ENCODE measurements around the gene OCA2. TPM values are rescaled to one million over a fixed set of nuclear protein-coding genes. Genes with fewer than 3 reads are reported as not detected.

OCA2 gene
- total and polyA plus RNA-seq, 7 donors, result 0.36 to 0.41 TPM; not detected in 5

DNA sequence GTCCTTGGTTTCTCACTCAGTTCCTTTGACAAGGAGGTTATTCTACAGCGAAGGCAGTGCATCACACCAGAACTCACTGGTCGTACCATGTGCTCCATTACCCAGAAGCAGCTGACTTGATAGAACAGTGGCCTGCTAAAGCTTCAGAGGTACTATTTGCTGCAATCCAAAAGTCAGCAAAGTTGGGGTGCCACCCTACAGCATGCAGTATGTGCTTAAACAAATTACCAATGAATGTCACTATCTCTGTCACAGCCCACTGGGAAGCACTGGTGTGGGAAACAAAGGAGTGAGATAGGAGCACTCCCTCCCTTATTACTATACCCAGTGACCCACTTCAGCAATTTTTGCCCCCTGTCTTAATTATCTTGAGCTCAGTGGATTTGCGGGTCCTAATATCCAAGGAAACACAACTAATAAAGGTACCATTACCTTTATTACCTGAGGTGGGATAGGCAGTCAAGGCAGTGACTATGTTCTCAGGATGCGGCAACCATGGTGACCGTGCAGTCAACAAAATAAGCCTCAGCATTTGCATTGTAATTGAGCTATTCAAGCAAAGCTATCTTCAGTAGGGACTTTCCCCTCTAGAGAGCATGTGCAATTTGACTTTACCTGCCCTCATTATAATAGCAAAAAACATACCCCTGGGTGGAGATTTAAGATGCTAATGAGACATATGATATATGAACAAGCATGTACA, 199.4 kb downstream of the OCA2 start:
- H3K4me3 ChIP-seq, result no peak overlapping the region
- no peak overlapping the region for H3K27ac ChIP-seq
- intact Hi-C loops (cut with DNase I), result no loop called here
- H3K4me1 ChIP-seq, result no peaks in the 10 kb centered on the region
- WGBS, 2 donors, result 90 to 91% methylated on average over 5 of the region's 5 CpGs
- TF ChIP-seq, protein P1, sequence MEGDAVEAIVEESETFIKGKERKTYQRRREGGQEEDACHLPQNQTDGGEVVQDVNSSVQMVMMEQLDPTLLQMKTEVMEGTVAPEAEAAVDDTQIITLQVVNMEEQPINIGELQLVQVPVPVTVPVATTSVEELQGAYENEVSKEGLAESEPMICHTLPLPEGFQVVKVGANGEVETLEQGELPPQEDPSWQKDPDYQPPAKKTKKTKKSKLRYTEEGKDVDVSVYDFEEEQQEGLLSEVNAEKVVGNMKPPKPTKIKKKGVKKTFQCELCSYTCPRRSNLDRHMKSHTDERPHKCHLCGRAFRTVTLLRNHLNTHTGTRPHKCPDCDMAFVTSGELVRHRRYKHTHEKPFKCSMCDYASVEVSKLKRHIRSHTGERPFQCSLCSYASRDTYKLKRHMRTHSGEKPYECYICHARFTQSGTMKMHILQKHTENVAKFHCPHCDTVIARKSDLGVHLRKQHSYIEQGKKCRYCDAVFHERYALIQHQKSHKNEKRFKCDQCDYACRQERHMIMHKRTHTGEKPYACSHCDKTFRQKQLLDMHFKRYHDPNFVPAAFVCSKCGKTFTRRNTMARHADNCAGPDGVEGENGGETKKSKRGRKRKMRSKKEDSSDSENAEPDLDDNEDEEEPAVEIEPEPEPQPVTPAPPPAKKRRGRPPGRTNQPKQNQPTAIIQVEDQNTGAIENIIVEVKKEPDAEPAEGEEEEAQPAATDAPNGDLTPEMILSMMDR (IDR thresholded peaks at IDR 0.05), result no peak
- TF ChIP-seq POLR2AphosphoS5 (IDR thresholded peaks at IDR 0.05) (no peak), EP300 (IDR thresholded peaks at IDR 0.05) (no peak), POLR2A (IDR thresholded peaks at IDR 0.05) (no peak)
- DNase-seq, result no peak
- no peaks in the 10 kb centered on the region for H3K36me3 ChIP-seq
- peaks cover 0 to 4% (median 0%) of the 10 kb centered on the region in 4 donors for H3K9me3 ChIP-seq
- no peaks in the 10 kb centered on the region for H3K27me3 ChIP-seq

DNA sequence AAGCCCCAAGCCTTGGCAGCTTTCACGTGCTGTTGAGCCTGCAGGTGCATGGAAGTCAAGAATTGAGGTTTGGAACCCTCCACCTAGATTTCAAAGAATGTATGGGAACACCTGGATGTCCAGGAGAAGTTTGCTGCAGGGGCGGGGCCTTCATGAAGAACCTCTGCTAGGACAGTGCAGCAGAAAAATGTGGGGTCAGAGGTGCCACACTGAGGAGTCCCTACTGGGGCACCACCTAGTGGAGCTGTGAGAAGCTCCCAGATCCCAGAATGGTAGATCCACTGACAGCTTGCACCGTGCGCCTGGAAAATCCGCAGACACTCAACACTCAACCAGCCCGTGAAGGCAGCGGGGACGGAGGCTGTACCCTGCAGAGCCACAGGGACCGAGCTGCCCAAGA, 201.6 kb downstream of the OCA2 start:
- intact Hi-C loops (cut with DNase I), result no loop called here
- peaks cover 0 to 15% (median 1%) of the 10 kb centered on the region in 4 donors for H3K9me3 ChIP-seq

DNA sequence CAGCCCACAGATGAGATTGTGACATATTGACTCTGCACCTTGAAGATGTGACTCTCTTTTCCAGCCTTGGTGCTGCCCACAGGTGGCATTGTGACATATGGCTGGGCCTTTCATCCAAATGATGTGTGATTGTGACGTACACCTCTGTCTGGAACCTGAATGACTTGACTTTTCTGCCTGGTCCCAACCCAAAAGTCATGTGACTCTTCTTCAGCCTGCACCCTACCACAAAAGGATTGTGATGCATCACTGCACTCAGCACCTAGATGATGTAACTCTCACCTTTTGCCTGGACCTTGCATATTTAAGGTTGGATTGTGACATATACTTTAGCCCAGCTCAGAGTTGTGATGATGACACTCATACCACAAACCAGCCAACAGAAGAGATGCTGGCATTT, 204.5 kb downstream of the OCA2 start:
- H3K4me3 ChIP-seq, result no peak overlapping the region
- no peaks in the 10 kb centered on the region for H3K27me3 ChIP-seq
- no peak for DNase-seq
- 82 to 90% methylated on average over 1 of the region's 1 CpG for WGBS, 2 donors
- TF ChIP-seq EP300 (IDR thresholded peaks at IDR 0.05) (no peak), POLR2A (IDR thresholded peaks at IDR 0.05) (no peak), POLR2AphosphoS5 (IDR thresholded peaks at IDR 0.05) (no peak)
- TF ChIP-seq, protein P1 (IDR thresholded peaks at IDR 0.05), result no peak
- no peaks in the 10 kb centered on the region for H3K4me1 ChIP-seq
- intact Hi-C loops (cut with DNase I), result no loop called here
- H3K27ac ChIP-seq, result no peak overlapping the region
- H3K36me3 ChIP-seq, result no peaks in the 10 kb centered on the region
- H3K9me3 ChIP-seq, result peaks cover 2 to 15% (median 6%) of the 10 kb centered on the region in 4 donors

More for the DNA sequence above, 201.6 kb downstream of the OCA2 start:
- no peak for DNase-seq
- TF ChIP-seq POLR2A (IDR thresholded peaks at IDR 0.05) (no peak), POLR2AphosphoS5 (IDR thresholded peaks at IDR 0.05) (no peak), EP300 (IDR thresholded peaks at IDR 0.05) (no peak)
- TF ChIP-seq, protein P1 (IDR thresholded peaks at IDR 0.05), result no peak
- no peaks in the 10 kb centered on the region for H3K36me3 ChIP-seq
- H3K27me3 ChIP-seq, result no peaks in the 10 kb centered on the region
- H3K4me3 ChIP-seq, result no peak overlapping the region
- no peak overlapping the region for H3K27ac ChIP-seq
- no peaks in the 10 kb centered on the region for H3K4me1 ChIP-seq
- WGBS, 2 donors, result 69 to 86% methylated on average over 9 of the region's 9 CpGs

DNA sequence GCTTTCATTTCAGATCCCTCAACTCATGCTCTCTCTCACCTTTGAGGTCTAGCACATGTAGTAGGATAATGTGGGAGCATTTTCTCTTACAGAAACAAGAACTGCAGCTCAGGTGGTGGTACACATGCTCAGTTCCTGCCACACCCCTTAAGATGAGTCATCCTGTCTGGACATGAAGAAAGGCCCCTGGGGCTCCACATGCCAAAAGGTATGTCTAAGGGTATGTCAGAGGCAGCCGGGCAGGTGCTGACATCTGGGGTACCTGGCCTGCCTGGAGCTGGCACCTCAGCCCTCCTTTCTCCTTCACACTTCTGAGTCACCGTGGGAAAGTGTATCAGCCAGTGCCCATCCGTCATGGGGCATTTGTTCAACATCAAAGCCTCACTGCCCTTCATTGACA, 209.9 kb downstream of the OCA2 start:
- DNase-seq, result no peak
- Histone ChIP-seq H3K27ac (no peak overlapping the region), H3K27me3 (no peaks in the 10 kb centered on the region), H3K4me1 (peaks cover 0 to 9% (median 4%) of the 10 kb centered on the region in 4 donors), H3K4me3 (no peak overlapping the region), H3K36me3 (no peaks in the 10 kb centered on the region), H3K9me3 (peaks cover 6 to 9% (median 7%) of the 10 kb centered on the region in 4 donors)
- TF ChIP-seq, protein P1 (IDR thresholded peaks at IDR 0.05), result no peak
- TF ChIP-seq EP300 (IDR thresholded peaks at IDR 0.05) (no peak), POLR2AphosphoS5 (IDR thresholded peaks at IDR 0.05) (no peak), POLR2A (IDR thresholded peaks at IDR 0.05) (no peak)
- intact Hi-C loops (cut with DNase I), result no loop called here
- WGBS, 2 donors, result 89 to 93% methylated on average over 3 of the region's 3 CpGs
